Renal pelvis (tissue), 4 donors: Measurements from ENCODE around the gene DCANP1. TPM values are rescaled to one million over a fixed set of nuclear protein-coding genes. Genes with fewer than 3 reads are reported as not detected.

Source experiments
- DNase-seq: peaks from one replicate; pipeline ENCODE4 v3.0.0-alpha.2; 2013
- polyA plus RNA-seq, 3 donors: library from polyadenylated mRNA; unstranded; fragments of 120-200 nt; gene quantifications; one replicate each; pipeline ENCODE4 v1.2.1, GENCODE V29; 2013; ENCODE audit not compliant: insufficient read length in 3 of 3

The DCANP1 gene
- polyA plus RNA-seq, 3 donors, result 0.09 to 0.31 TPM; not detected in 1

GRCh38 chr5:135423146-135423845 lies 23.9 kb downstream of the DCANP1 start:
- DNase-seq, result no peak

DNA sequence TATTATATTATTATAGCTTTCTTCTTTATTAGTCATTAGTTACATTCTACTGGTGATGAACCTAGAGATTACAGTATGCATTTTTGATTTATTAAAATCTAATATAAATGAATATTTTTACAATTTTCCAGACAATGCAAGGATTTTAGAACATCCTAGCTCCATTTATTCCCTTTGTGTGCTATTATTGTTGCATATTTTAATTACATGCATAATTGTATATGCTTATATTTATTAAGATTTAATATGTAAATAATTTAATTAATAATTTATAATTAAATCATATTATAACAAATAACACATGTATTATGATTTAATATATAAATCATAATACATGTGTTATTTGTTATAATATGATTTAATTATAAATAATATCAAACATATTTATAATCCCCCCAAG lies 24.7 kb downstream of the DCANP1 start:
- no peak for DNase-seq

- no peak for DNase-seq
Measured at GRCh38 chr5:135417083-135417482, 30.1 kb downstream of the DCANP1 start.

- no peak for DNase-seq
Measured at GRCh38 chr5:135405082-135405481, 42.1 kb downstream of the DCANP1 start.

GRCh38 chr5:135402031-135402430 lies 45.1 kb downstream of the DCANP1 start:
- no peak for DNase-seq

GRCh38 chr5:135400866-135401265 lies 46.3 kb downstream of the DCANP1 start:
- no peak for DNase-seq

DNA sequence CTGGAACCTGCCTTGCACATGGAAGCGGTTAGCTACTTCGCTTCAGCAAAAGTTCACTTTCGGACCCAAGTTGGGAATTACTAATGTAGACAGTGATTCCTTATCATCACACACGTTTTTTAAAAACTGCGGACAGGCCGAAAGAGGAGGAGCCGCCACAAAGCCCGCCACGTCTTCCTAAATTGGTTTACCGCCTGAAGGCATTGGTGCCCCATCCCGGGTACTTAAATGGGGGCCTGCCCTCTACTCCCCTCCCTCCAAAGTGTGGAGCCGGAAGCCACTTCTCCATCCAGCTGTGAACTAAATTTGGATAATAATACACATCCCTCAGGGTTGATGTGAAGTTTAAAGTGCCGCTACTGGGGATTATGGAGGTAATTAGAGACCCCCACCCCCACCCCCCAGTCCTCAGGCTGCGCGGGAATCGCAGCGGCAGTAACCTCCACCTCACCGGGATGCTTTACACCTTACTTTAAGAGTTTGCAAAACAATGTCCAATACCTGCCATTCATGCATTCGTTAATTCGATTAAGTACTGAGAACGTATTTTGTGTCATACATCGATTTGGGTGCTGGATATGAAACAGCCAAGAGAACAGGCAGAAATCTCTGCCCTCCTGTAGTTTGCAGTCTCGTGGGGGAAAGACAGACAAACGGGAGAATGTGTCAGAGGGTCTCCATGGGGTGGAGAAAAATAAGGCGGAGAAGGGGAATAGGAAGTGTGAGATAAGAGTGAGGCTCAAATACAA lies 47.2 kb downstream of the DCANP1 start:
- peak; percentile 17 for DNase-seq

DNA sequence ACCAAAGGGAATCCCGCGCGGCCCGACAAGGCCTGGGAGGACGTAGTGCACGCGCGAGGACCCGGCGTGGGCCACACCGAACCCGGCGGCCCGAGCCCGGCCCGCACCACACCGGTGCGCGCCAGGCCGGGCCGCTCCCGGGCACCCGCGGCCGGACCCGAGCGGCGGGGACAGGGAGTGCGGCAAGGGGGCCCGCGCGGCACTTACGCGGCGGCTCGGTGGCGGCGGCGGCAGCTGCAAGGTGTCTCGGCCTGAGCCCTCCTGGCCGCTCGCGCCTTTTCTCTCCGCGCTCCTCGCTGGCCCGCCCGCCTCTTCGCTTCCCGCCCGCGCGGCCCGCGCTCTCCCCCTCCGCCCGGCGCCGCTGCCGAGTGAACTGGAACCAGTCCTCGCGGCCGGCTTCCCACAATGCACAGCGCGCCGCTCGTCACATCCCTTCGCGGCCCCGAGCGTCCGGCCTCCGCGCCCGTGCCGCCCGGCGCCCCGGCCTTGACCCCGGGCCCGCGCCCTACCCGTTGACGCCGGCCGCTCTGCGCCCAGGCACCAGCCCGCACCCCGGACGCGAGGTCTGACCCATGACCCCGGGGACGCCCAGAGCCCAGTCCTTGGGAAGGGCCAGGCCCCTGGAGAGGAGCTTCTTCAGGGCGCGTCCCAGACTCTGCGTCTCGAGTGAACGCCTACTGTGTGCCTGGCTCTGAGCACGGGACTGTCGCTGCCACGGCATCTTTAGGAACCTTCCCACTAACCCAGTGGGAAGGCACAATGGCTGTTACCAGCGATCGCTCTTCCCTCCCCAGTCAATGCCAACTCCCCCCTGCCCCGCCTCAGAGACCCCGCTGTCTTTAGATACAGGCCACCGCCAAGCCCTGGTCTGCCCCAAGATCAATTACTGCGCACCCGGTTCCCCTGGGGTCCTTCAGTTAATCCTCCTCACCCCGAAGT lies 48.0 kb downstream of the DCANP1 start, which contains the start of gene MACROH2A1:
MACROH2A1 (minus strand) TSS at position 377 of the 939 bp plus-strand sequence. CDS start 10,138 bp downstream, outside the sequence.
- DNase-seq, result peak; percentile 89

DNA sequence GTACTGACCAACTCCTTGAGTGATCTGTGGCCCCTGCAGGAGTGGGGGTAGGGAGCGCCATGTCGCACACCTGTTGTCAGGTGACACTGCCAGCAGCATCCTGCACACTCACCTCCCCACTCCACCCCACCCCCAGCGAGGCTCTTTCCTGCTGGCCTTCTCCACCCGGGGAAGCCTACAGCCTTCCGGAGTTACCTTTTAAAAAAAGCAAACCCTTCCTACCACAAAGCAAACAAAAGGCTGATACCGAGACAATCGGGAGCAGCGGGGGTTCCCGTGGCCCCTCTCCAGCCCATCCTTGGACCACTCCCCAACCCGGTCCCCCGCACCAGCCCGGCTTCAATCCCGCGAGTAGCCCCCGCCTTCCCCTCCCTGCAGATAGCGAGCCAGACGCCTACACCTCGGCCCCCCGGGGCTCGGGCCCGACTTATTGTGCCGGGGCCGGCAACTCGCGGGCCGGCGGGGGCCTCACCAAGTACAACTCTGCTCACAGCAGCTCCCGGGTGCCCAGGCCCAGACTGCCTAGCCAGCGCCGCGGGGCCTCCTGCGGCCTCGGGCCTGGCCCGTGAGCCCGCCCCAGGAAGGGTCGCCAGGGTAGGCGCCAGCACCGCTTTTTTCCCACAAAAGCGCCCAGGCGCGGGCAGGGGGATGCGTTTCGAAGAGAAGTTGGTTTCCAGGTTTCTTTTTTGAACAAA lies 48.8 kb downstream of the DCANP1 start:
- peak; percentile 33 for DNase-seq

DNA sequence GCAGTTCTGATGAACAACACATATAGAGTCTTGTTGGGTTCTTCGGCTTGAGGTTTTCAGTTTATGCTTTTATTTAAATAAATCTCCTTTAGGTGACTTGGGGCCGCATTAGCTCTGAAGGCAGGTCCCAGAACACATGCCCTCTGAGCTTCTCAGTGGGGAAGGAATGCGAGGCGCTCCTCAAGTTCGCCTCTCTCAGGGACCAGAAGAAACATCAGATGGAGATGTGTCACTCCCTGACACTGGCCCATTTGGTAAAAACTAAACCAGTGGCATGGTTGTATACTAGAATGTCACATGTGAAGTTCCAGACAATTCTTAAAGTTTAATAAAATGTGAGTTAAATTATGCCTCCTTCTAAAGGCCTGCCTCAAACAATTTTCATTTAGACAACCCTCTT lies 50.1 kb downstream of the DCANP1 start:
- no peak for DNase-seq

DNA sequence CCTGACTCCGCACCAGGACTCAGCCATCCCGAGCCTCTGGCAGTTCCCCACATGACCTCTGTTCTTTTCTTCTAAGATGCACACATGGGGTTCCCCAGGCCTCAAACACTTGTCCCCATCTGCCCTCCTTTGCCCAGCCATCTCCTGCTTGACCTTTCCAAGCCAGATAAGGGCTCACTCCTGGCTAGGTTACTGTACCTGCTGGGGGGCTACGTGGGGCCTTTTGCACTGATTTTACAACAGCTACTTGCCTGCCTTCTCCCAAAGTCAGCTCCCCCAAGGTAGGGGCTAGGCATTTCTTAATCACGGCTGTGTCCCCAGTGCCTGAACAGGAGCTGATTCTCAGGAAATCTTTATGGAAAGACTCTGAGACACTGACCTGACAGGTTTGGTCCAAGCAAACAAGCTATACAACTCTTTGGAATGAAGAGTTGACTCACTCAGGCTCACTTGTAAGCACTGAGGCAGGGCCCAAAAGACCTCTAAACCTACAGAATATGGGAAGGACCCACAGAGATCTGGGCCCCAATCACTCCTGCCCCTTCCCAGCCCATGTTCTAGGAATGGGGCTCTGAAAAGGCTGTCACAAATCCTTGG lies 50.6 kb downstream of the DCANP1 start:
- DNase-seq, result no peak

- no peak for DNase-seq
Measured at GRCh38 chr5:135395866-135396265, 51.3 kb downstream of the DCANP1 start.

DNA sequence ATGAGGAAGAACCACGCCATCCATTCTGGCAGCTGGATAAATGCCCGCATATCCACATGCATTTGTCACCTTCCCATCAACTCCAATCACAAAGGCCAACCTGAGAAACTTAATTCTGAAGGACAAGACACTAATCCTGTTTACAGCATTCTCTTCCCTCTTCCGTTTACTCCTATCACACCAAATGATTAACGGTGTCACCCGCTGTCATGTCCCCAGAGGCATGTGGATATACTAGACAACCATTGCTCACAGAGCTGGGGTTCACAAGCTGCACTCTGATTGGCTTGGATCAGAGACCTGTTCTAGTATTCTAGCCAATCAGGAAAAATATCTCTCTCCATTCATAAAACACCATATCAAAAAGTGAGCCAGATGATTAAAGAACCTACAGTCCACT lies 51.7 kb downstream of the DCANP1 start:
- DNase-seq, result no peak

Other genes starting within 250 kb of the DCANP1 start
- gene MACROH2A1, start 48.1 kb downstream of the DCANP1 start, polyA plus RNA-seq, result 100 to 1,000 TPM; 225 to 249 (median 225) TPM
- gene TIFAB, start 5.0 kb upstream of the DCANP1 start, polyA plus RNA-seq, result under 1 TPM; 0.04 to 0.23 (median 0.16) TPM
- gene NEUROG1, start 88.6 kb upstream of the DCANP1 start, polyA plus RNA-seq, result not detected
- 10 to 100 TPM; 25.9 to 34.1 (median 25.9) TPM for gene CXCL14, start 131.6 kb upstream of the DCANP1 start, polyA plus RNA-seq